ENCODE data around the gene USF3. TPM values are rescaled to one million over a fixed set of nuclear protein-coding genes. Genes with fewer than 3 reads are reported as not detected.

Gene USF3
- total and polyA plus RNA-seq, 9 of the 15 experiments (the other 6 are each of a cell fraction or from before 2014, with no cell fraction given), result 1.4 to 6.9 (median 3.1) TPM

DNA sequence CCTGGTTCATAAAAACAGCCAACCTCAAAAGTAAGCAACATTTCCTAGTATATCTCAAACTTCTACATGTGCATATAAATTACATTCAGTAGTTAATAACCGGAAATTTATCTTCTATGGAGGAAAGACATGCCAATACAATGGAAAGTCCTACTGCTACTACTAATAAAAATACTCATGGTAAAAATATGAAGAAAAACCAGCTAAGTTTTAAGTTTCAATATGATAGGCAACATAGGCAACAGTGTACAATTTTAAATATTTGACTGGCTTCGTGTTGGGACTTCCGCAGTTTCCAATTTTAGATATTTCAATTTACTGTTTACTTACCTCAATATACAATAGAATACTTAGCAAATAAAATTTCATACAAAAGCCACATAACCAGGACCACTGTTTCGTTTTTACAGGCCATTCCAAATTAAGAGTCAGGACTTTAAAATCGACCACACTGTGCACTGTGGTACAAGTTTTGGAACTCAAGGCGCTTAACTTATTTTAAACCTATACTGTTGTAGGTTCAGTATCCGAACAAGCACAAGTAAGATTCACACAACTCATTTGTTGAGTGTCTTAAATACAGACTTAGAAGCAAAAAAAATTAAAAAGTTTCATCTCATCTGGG lies 46.7 kb upstream of the USF3 start:
- no peaks in the 10 kb centered on the region for H3K9me1 ChIP-seq (ENCODE audit: control insufficient read depth, insufficient read depth, low read length)
- H3K27ac ChIP-seq (ENCODE audit: extremely low read depth, low read depth, low read length), result peak overlapping the region; percentile 31; the same call in 1 of the 3 replicates
- intact Hi-C loops (cut with micrococcal nuclease) (no loop called here), in situ Hi-C loops (cut with MboI) (loop anchor here (5.0 kb wide), 1 partner anchor 174 kb away; no protein-coding TSS in a partner anchor)
- ATAC-seq (no peak), DNase-seq (ENCODE audit: extremely low read depth in 1 of 4, low spot score in 3 of 4) (no peak), FAIRE-seq (no peak)
- H3K9me3 ChIP-seq (replicated peaks; ENCODE audit: control insufficient read depth, insufficient read depth, low read depth, low read length), result no peaks in the 10 kb centered on the region
- CTCF ChIA-PET (ENCODE audit: low intra/inter-chr PET ratio), result no interaction called here
- peaks cover 33% of the 10 kb centered on the region; the same call in 1 of the 3 replicates for H3K36me3 ChIP-seq (ENCODE audit: control insufficient read depth, insufficient read depth, low read length)
- peak overlapping the region in 1 of 2 experiments; percentile 93; a peak in 2 of 4 replicates for H3K9ac ChIP-seq (ENCODE audit: insufficient read depth in 1 of 2, low read depth in 2 of 2, low read length in 2 of 2)
- POLR2A ChIA-PET, result interaction anchor here (0.5 kb wide), 1 partner anchor 606 kb away, joined by 3 read pairs; no protein-coding TSS in a partner anchor
- peaks cover 92% of the 10 kb centered on the region for H3K79me2 ChIP-seq (ENCODE audit: control insufficient read depth, insufficient read depth, low read length)
- H3K4me3 ChIP-seq, result peak overlapping the region; percentile 90
- H4K20me1 ChIP-seq (replicated peaks; ENCODE audit: control insufficient read depth, insufficient read depth, low read length), result peaks cover 9% of the 10 kb centered on the region; the same call in 1 of the 2 replicates
- WGBS (ENCODE audit: insufficient coverage, low coverage, missing lambda C conversion rate), result 22% methylated on average over 7 of the region's 7 CpGs
- peaks cover 10 to 11% of the 10 kb centered on the region in 2 experiments for H3K4me1 ChIP-seq (replicated peaks in 1 of 2; ENCODE audit: control insufficient read depth in 2 of 2, insufficient read depth in 2 of 2, low read length in 2 of 2)
- no peak overlapping the region for H2AFZ ChIP-seq (ENCODE audit: low read depth, low read length)
- no peak for TF ChIP-seq NR1H2 (CRISPR knock-in tag; IDR thresholded peaks at IDR 0.05)
- peak; percentile 99 for TF ChIP-seq MYNN (IDR thresholded peaks at IDR 0.05)
- TF ChIP-seq MYNN (CRISPR knock-in tag; IDR thresholded peaks at IDR 0.05), result no peak
- no peaks in the 10 kb centered on the region for H3K27me3 ChIP-seq (ENCODE audit: control insufficient read depth in 2 of 2, insufficient read depth in 2 of 2, low read length in 2 of 2)
- BruUV-seq (replicated peaks), result no TSS peak
- peak overlapping the region; percentile 96 for H3K4me2 ChIP-seq (ENCODE audit: insufficient read depth, low read length)

DNA sequence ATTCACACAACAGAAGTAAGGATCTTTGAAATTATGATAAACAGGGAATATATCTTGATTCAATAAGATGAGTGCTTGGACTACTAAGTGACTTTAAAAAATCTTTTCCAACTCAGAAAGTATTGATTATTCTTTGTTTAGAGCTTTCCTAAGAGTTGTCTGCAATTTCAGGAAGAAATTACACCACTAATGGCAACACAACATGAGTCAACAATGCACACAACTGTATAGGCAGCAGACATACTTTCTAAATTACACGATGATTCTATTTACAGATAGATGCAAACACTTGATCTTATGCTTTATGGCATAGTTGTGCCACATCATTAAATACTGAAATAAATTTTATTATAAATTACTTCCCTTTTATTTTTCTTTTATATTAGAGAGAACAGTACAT lies 45.2 kb upstream of the USF3 start:
- peaks cover 10 to 11% of the 10 kb centered on the region in 2 experiments for H3K4me1 ChIP-seq (replicated peaks in 1 of 2; ENCODE audit: control insufficient read depth in 2 of 2, insufficient read depth in 2 of 2, low read length in 2 of 2)
- peaks cover 17% of the 10 kb centered on the region for H4K20me1 ChIP-seq (replicated peaks; ENCODE audit: control insufficient read depth, insufficient read depth, low read length)
- no peak overlapping the region for H3K4me2 ChIP-seq (ENCODE audit: insufficient read depth, low read length)
- H3K4me3 ChIP-seq, result no peak overlapping the region
- H3K9me1 ChIP-seq (ENCODE audit: control insufficient read depth, insufficient read depth, low read length), result no peaks in the 10 kb centered on the region
- no peak for FAIRE-seq
- peaks cover 94% of the 10 kb centered on the region for H3K79me2 ChIP-seq (ENCODE audit: control insufficient read depth, insufficient read depth, low read length)
- H3K9me3 ChIP-seq (replicated peaks; ENCODE audit: control insufficient read depth, insufficient read depth, low read depth, low read length), result no peaks in the 10 kb centered on the region
- peaks cover 37% of the 10 kb centered on the region; the same call in 1 of the 3 replicates for H3K36me3 ChIP-seq (ENCODE audit: control insufficient read depth, insufficient read depth, low read length)
- H3K27me3 ChIP-seq (ENCODE audit: control insufficient read depth in 2 of 2, insufficient read depth in 2 of 2, low read length in 2 of 2), result no peaks in the 10 kb centered on the region
- no peak overlapping the region for H3K27ac ChIP-seq (ENCODE audit: extremely low read depth, low read depth, low read length)
- no peak for TF ChIP-seq ZNF239 (CRISPR knock-in tag; IDR thresholded peaks at IDR 0.05)
- TF ChIP-seq, protein P1, sequence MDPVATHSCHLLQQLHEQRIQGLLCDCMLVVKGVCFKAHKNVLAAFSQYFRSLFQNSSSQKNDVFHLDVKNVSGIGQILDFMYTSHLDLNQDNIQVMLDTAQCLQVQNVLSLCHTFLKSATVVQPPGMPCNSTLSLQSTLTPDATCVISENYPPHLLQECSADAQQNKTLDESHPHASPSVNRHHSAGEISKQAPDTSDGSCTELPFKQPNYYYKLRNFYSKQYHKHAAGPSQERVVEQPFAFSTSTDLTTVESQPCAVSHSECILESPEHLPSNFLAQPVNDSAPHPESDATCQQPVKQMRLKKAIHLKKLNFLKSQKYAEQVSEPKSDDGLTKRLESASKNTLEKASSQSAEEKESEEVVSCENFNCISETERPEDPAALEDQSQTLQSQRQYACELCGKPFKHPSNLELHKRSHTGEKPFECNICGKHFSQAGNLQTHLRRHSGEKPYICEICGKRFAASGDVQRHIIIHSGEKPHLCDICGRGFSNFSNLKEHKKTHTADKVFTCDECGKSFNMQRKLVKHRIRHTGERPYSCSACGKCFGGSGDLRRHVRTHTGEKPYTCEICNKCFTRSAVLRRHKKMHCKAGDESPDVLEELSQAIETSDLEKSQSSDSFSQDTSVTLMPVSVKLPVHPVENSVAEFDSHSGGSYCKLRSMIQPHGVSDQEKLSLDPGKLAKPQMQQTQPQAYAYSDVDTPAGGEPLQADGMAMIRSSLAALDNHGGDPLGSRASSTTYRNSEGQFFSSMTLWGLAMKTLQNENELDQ (CRISPR knock-in tag; IDR thresholded peaks at IDR 0.05; ENCODE audit: borderline replicate concordance), result no peak
- no peak for TF ChIP-seq CREB1 (IDR thresholded peaks at IDR 0.05)
- TF ChIP-seq CREB1 (CRISPR knock-in tag; IDR thresholded peaks at IDR 0.05), result no peak
- no peak for TF ChIP-seq THRAP3 (IDR thresholded peaks at IDR 0.05; ENCODE audit: borderline replicate concordance)
- ChIA-PET POLR2A (interaction anchor here (0.6 to 1.4 kb wide), 2 partner anchors 9 to 73 kb away, joined by 3 read pairs; no protein-coding TSS in a partner anchor), CTCF (ENCODE audit: low intra/inter-chr PET ratio) (no interaction called here)
- WGBS (ENCODE audit: insufficient coverage, low coverage, missing lambda C conversion rate), result 47% methylated on average over 1 of the region's 1 CpG
- H3K9ac ChIP-seq (ENCODE audit: insufficient read depth in 1 of 2, low read depth in 2 of 2, low read length in 2 of 2), result no peak overlapping the region
- DNase-seq (ENCODE audit: extremely low read depth in 1 of 4, low spot score in 3 of 4), result no peak
- BruUV-seq (replicated peaks), result no TSS peak
- intact Hi-C loops (cut with micrococcal nuclease), result no loop called here
- in situ Hi-C loops (cut with MboI), result loop anchor here (5.0 kb wide), 1 partner anchor 176 kb away; no protein-coding TSS in a partner anchor
- no peak overlapping the region for H2AFZ ChIP-seq (ENCODE audit: low read depth, low read length)
- no peak for ATAC-seq
